ENCODE results near the gene SRXN1. TPM values are rescaled to one million over a fixed set of nuclear protein-coding genes. Genes with fewer than 3 reads are reported as not detected.
A peak's percentile ranks its signal among the peaks of the same experiment; 100 is the strongest.

Gene SRXN1
- total and polyA plus RNA-seq, 9 of the 15 experiments (the other 6 are each of a cell fraction or from before 2014, with no cell fraction given), result 6.8 to 36.4 (median 21.6) TPM

DNA sequence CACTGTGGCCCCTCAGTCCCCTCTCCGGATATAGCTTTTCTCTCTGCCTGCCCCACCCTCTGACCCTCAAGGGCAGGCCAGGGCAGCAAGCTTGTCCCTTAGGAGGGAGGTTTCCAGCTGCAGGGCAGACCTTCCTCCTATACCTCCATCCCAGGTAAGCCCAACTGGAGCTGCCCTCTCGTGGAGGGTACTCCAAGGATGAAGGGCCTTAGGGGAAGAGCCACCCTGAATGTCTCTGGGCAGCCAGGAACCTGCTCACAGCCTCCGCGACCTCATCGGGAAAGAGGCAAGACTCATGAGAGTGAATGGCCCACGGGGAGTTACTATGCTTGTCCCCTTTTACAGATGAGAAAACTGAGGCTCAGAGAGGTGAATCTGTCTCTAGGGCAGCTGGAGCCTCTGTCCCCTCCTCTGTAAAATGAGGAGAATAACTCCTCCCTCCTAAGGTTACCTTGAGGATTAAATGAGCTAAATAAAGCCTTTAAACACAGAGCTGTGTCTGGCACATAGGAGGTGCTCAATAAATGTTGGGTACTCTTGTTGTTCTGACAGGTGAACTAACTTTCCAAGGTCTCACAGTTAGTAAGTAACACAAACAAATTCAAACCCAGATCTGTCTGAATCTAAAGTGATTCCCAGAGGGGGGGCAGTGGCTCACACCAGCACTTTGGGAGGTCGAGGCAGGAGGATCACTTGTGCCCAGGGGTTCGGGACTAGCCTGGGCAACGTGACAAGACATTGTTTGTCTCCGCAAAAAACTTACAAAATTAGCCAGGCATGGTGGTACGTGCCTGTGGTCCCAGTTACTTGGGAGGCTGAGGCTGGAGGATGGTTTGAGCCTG, 12.1 kb downstream of the SRXN1 start (continued):
- TF ChIP-seq ZNF609 (CRISPR knock-in tag; IDR thresholded peaks at IDR 0.05; ENCODE audit: borderline replicate concordance), result no peak
- TF ChIP-seq, protein P1, sequence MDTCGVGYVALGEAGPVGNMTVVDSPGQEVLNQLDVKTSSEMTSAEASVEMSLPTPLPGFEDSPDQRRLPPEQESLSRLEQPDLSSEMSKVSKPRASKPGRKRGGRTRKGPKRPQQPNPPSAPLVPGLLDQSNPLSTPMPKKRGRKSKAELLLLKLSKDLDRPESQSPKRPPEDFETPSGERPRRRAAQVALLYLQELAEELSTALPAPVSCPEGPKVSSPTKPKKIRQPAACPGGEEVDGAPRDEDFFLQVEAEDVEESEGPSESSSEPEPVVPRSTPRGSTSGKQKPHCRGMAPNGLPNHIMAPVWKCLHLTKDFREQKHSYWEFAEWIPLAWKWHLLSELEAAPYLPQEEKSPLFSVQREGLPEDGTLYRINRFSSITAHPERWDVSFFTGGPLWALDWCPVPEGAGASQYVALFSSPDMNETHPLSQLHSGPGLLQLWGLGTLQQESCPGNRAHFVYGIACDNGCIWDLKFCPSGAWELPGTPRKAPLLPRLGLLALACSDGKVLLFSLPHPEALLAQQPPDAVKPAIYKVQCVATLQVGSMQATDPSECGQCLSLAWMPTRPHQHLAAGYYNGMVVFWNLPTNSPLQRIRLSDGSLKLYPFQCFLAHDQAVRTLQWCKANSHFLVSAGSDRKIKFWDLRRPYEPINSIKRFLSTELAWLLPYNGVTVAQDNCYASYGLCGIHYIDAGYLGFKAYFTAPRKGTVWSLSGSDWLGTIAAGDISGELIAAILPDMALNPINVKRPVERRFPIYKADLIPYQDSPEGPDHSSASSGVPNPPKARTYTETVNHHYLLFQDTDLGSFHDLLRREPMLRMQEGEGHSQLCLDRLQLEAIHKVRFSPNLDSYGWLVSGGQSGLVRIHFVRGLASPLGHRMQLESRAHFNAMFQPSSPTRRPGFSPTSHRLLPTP (IDR thresholded peaks at IDR 0.05; ENCODE audit: borderline replicate concordance, extremely low read depth, insufficient read length), result no peak
- TF ChIP-seq KDM1A (IDR thresholded peaks at IDR 0.05), result peak; percentile 27 to 67; a peak in 3 of 4 replicates
- no peak for TF ChIP-seq SIN3B (IDR thresholded peaks at IDR 0.05; ENCODE audit: low read depth)
- TF ChIP-seq TBL1XR1 (IDR thresholded peaks at IDR 0.05; ENCODE audit: low read length in 2 of 2), result no peak
- TF ChIP-seq TCF15 (CRISPR knock-in tag; IDR thresholded peaks at IDR 0.05), result no peak
- TF ChIP-seq SRSF9 (IDR thresholded peaks at IDR 0.05; ENCODE audit: borderline replicate concordance, low read depth, low read length), result no peak
- no peak for TF ChIP-seq ZNF133 (CRISPR knock-in tag; IDR thresholded peaks at IDR 0.05)
- no peak for TF ChIP-seq MTA1 (IDR thresholded peaks at IDR 0.05; ENCODE audit: borderline replicate concordance)
- TF ChIP-seq, protein P2, sequence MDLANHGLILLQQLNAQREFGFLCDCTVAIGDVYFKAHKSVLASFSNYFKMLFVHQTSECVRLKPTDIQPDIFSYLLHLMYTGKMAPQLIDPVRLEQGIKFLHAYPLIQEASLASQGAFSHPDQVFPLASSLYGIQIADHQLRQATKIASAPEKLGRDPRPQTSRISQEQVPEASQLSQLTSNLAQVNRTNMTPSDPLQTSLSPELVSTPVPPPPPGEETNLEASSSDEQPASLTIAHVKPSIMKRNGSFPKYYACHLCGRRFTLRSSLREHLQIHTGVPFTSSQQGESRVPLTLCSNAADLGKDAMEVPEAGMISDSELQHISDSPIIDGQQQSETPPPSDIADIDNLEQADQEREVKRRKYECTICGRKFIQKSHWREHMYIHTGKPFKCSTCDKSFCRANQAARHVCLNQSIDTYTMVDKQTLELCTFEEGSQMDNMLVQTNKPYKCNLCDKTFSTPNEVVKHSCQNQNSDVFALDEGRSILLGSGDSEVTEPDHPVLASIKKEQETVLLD (IDR thresholded peaks at IDR 0.05), result no peak
- TF ChIP-seq PKNOX1 (IDR thresholded peaks at IDR 0.05), result no peak
- TF ChIP-seq ADNP (tag; IDR thresholded peaks at IDR 0.05), result peak; percentile 62; the same call in 1 of the 2 replicates
- TF ChIP-seq CBX5 (IDR thresholded peaks at IDR 0.05; ENCODE audit: borderline replicate concordance, low read depth), result no peak
- no peak for TF ChIP-seq IRF2 (CRISPR knock-in tag; IDR thresholded peaks at IDR 0.05)
- TF ChIP-seq TRIM28 (IDR thresholded peaks at IDR 0.05), result no peak
- no peak for TF ChIP-seq MAFK (IDR thresholded peaks at IDR 0.05; ENCODE audit: low read length)
- TF ChIP-seq FIP1L1 (IDR thresholded peaks at IDR 0.05; ENCODE audit: low read depth, low read length, poor library complexity, severe bottlenecking), result no peak

All from K562 (cell line).